Measurements from ENCODE around the gene GPR150. TPM values are rescaled to one million over a fixed set of nuclear protein-coding genes. Genes with fewer than 3 reads are reported as not detected.

The GPR150 gene
- polyA plus RNA-seq, 1 donor (not counting 4 experiments of a cell fraction or from before 2014, with no cell fraction given) = 0.07 TPM

GRCh38 chr5:95670568-95670967, 50.7 kb downstream of the GPR150 start:
- H3K4me2 ChIP-seq (ENCODE audit: control insufficient read depth, extremely low read depth, insufficient read depth, low read depth, low read length) = no peak overlapping the region
- H3K27me3 ChIP-seq (ENCODE audit: control insufficient read depth, extremely low read depth, insufficient read depth, low read length) = no peaks in the 10 kb centered on the region
- dilution Hi-C loops (cut with MboI; ENCODE audit: extremely low pct_ligation_motif_present, low sequenced_read_pairs) = no loop called here
- H3K4me3 ChIP-seq (ENCODE audit: control insufficient read depth in 2 of 3, extremely low read depth in 1 of 3, insufficient read depth in 2 of 3, low read depth in 1 of 3, low read length in 3 of 3) = no peak overlapping the region
- no peaks in the 10 kb centered on the region for H3K9me1 ChIP-seq (ENCODE audit: control insufficient read depth, extremely low read depth, insufficient read depth, low read length)
- FAIRE-seq (no peak), DNase-seq (ENCODE audit: low read depth, low spot score) (no peak)
- no peaks in the 10 kb centered on the region for H3K4me1 ChIP-seq (ENCODE audit: control insufficient read depth, extremely low read depth, insufficient read depth, low read length)
- H3K9ac ChIP-seq (ENCODE audit: control insufficient read depth, extremely low read depth, insufficient read depth, low read length) = no peak overlapping the region
- no peaks in the 10 kb centered on the region for H3K36me3 ChIP-seq (ENCODE audit: control insufficient read depth in 2 of 2, extremely low read depth in 1 of 2, insufficient read depth in 2 of 2, low read length in 2 of 2)
- TF ChIP-seq CTCF (optimal IDR thresholded peaks at IDR 0.05 in 1 of 3, IDR thresholded peaks at IDR 0.05 in 1 of 3, conservative IDR thresholded peaks at IDR 0.05 in 1 of 3; ENCODE audit: extremely low read depth in 1 of 3, insufficient read depth in 2 of 3, low read length in 3 of 3) = no peak
- no peak for TF ChIP-seq EZH2 (IDR thresholded peaks at IDR 0.05; ENCODE audit: low read length)
- H2AFZ ChIP-seq (ENCODE audit: control insufficient read depth, low read length) = no peak overlapping the region
- H3K27ac ChIP-seq (ENCODE audit: control insufficient read depth, insufficient read depth, low read length) = no peak overlapping the region
- H3K9me3 ChIP-seq (ENCODE audit: control insufficient read depth, low read depth, low read length) = no peaks in the 10 kb centered on the region
- H4K20me1 ChIP-seq (ENCODE audit: control insufficient read depth, extremely low read depth, insufficient read depth, low read length) = no peaks in the 10 kb centered on the region
- H3K79me2 ChIP-seq (ENCODE audit: control insufficient read depth, insufficient read depth, low read length) = no peaks in the 10 kb centered on the region

Other genes starting within 250 kb of the GPR150 start
- gene FAM81B, start 228.7 kb upstream of the GPR150 start, polyA plus RNA-seq = not detected in 3 replicates
- 37.1 to 63.8 TPM (median 44.9 TPM) in 3 replicates for gene SKIC3, start 65.1 kb upstream of the GPR150 start, polyA plus RNA-seq
- gene ARSK, start 65.0 kb upstream of the GPR150 start, polyA plus RNA-seq = 6.4 to 9.3 TPM (median 6.7 TPM) in 3 replicates
- gene RFESD, start 26.7 kb downstream of the GPR150 start, polyA plus RNA-seq = 1.1 to 3.5 TPM (median 1.5 TPM) in 3 replicates
- not detected in 3 replicates for gene SPATA9, start 62.9 kb downstream of the GPR150 start, polyA plus RNA-seq
- gene RHOBTB3, start 111.2 kb downstream of the GPR150 start, polyA plus RNA-seq = 4.7 to 7.3 TPM (median 6.5 TPM) in 3 replicates
- 9.8 to 32.4 TPM (median 15.6 TPM) in 3 replicates for gene GLRX, start 202.6 kb downstream of the GPR150 start, polyA plus RNA-seq

Data from keratinocyte (primary cell).